ENCODE data around the gene NFKBIB. TPM values are rescaled to one million over a fixed set of nuclear protein-coding genes. Genes with fewer than 3 reads are reported as not detected.

NFKBIB gene
- total RNA-seq, 1 donor from 2014 or later = 23.6 TPM

DNA sequence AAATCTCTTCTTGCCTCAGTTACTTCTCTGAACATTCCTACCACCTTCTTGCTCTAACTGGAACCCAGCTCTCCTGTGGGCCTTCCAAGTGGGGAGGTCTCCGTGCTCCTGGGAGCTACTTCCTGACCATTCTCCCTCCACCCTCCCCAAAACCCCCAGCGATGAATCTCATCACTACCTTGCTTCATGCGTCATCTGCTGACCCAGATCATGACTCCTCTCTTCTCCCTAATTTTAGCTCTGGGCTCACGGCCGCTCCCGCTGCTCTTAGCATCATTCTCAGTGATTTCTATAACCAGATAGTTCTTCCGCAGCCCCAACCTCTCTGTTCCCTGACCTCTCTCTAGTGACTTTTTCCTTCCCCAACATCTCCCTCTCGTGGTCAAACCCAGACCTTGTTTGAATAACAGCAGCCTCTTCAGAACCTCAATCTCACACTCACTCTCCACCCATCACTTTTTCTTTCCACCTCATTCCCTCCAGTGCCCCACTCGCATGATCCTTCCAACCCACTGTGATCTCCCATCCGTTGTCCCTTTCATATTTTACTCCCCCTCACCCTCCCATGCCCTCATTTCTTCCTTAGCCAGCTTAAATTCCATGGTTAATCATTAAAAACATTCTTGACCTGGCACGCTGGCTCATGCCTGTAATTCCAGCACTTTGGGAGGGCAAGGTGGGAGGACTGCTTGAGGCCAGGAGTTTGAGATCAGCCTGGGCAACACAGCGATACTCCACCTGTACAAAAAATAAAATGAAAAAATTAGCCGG is 52.8 kb downstream of the NFKBIB start:
- TF ChIP-seq, protein P1, sequence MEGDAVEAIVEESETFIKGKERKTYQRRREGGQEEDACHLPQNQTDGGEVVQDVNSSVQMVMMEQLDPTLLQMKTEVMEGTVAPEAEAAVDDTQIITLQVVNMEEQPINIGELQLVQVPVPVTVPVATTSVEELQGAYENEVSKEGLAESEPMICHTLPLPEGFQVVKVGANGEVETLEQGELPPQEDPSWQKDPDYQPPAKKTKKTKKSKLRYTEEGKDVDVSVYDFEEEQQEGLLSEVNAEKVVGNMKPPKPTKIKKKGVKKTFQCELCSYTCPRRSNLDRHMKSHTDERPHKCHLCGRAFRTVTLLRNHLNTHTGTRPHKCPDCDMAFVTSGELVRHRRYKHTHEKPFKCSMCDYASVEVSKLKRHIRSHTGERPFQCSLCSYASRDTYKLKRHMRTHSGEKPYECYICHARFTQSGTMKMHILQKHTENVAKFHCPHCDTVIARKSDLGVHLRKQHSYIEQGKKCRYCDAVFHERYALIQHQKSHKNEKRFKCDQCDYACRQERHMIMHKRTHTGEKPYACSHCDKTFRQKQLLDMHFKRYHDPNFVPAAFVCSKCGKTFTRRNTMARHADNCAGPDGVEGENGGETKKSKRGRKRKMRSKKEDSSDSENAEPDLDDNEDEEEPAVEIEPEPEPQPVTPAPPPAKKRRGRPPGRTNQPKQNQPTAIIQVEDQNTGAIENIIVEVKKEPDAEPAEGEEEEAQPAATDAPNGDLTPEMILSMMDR (conservative IDR thresholded peaks at IDR 0.05; ENCODE audit: low read depth, low read length) = peak; percentile 75
- H3K4me3 ChIP-seq (ENCODE audit: low read depth, low read length) = no peak overlapping the region
- DNase-seq (ENCODE audit: low read depth) = no peak

DNA sequence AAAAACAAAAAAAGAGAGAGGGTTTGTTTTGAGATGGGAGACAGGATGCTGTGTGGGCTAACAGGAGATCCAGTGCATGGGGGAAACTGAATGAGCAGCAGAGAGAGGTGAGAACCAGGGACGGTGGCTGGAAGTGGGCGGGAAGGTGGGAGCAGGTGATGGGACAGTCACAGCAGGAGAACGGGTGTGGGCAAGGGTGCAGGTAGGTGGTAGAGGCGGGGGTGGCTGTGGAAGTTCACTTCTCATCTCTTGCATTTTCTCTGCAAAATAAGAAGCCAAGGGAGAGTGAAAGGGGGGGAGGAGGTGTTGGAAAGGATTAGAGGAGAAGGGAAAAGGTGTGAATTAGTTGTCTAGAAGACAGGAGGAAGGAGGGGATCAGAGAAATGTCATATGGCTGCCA is 53.9 kb downstream of the NFKBIB start:
- TF ChIP-seq, protein P1 (conservative IDR thresholded peaks at IDR 0.05; ENCODE audit: low read depth, low read length) = no peak
- H3K4me3 ChIP-seq (ENCODE audit: low read depth, low read length) = no peak overlapping the region
- DNase-seq (ENCODE audit: low read depth) = no peak

DNA sequence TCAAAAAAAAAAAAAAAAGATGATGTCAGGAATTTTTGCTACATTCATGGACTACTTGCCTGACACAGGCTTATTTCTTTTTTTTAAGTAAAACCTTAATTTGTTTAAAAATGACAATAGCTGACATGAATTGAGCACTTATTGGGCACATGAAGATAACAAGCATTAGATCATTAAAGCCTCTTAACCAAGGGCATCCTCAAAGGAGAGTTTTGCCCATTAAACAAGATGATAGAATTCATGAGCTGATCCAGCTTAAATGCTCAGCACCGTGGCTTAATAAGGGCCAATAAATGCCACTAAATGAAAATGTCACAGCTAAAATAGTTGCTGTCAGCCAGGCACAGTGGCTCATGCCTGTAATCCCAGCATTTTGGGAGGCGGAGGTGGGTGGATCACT is 56.5 kb downstream of the NFKBIB start:
- no peak overlapping the region for H3K4me3 ChIP-seq (ENCODE audit: low read depth, low read length)
- no peak for DNase-seq (ENCODE audit: low read depth)
- TF ChIP-seq, protein P1 (conservative IDR thresholded peaks at IDR 0.05; ENCODE audit: low read depth, low read length) = no peak

DNA sequence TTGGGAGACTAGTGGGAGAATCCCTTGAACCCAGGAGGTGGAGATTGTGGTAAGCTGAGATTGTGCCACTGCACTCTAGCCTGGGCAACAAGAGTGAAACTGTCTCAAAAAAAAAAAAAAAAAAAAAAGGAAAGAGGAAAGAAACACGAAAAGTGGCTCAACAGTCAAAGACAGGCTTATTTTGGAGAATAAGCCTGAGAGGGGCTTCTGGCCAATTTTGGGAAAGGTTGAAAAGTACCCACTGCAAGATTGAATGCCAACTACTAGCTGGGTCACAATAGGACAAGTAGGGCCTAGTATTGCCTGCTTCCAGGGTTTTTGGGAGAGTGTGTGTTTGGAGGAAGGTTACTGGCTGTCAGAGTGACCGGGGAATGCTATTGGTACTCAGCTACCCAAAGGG is 58.5 kb downstream of the NFKBIB start:
- H3K4me3 ChIP-seq (ENCODE audit: low read depth, low read length) = no peak overlapping the region
- DNase-seq (ENCODE audit: low read depth) = no peak
- TF ChIP-seq, protein P1 (conservative IDR thresholded peaks at IDR 0.05; ENCODE audit: low read depth, low read length) = no peak

Other genes starting within 250 kb of the NFKBIB start
- gene CAPN12, start 155.5 kb upstream of the NFKBIB start, total RNA-seq = 0.51 and 7.3 TPM in 2 replicates
- gene LGALS7, start 126.5 kb upstream of the NFKBIB start, total RNA-seq = not detected in 2 replicates
- gene LGALS7B, start 110.8 kb upstream of the NFKBIB start, total RNA-seq = 4.4 TPM in 1 of 2 replicates, not detected in the other
- not detected in 2 replicates for gene LGALS4, start 87.0 kb upstream of the NFKBIB start, total RNA-seq
- 41.2 and 45.5 TPM in 2 replicates for gene ECH1, start 68.2 kb upstream of the NFKBIB start, total RNA-seq
- 224 and 403 TPM in 2 replicates for gene HNRNPL, start 50.0 kb upstream of the NFKBIB start, total RNA-seq
- gene RINL, start 21.7 kb upstream of the NFKBIB start, total RNA-seq = 10.9 and 11.2 TPM in 2 replicates
- gene SIRT2, start 351 bp upstream of the NFKBIB start, total RNA-seq = 26.1 and 43.5 TPM in 2 replicates
- gene CCER2, start 12.2 kb downstream of the NFKBIB start, total RNA-seq = not detected in 2 replicates
- 42.2 and 55.5 TPM in 2 replicates for gene SARS2, start 30.8 kb downstream of the NFKBIB start, total RNA-seq
- 74.9 and 106 TPM in 2 replicates for gene MRPS12, start 31.0 kb downstream of the NFKBIB start, total RNA-seq
- gene FBXO17, start 75.8 kb downstream of the NFKBIB start, total RNA-seq = 21.6 and 40.4 TPM in 2 replicates
- 8.0 and 14.3 TPM in 2 replicates for gene FBXO27, start 132.6 kb downstream of the NFKBIB start, total RNA-seq
- gene ACP7, start 184.4 kb downstream of the NFKBIB start, total RNA-seq = 0.22 and 0.23 TPM in 2 replicates
- gene PAK4, start 225.8 kb downstream of the NFKBIB start, total RNA-seq = 24.7 and 27.5 TPM in 2 replicates

All from epithelial cell of proximal tubule (primary cell).